ENCODE data around the gene GPHA2.

The GPHA2 gene

DNA sequence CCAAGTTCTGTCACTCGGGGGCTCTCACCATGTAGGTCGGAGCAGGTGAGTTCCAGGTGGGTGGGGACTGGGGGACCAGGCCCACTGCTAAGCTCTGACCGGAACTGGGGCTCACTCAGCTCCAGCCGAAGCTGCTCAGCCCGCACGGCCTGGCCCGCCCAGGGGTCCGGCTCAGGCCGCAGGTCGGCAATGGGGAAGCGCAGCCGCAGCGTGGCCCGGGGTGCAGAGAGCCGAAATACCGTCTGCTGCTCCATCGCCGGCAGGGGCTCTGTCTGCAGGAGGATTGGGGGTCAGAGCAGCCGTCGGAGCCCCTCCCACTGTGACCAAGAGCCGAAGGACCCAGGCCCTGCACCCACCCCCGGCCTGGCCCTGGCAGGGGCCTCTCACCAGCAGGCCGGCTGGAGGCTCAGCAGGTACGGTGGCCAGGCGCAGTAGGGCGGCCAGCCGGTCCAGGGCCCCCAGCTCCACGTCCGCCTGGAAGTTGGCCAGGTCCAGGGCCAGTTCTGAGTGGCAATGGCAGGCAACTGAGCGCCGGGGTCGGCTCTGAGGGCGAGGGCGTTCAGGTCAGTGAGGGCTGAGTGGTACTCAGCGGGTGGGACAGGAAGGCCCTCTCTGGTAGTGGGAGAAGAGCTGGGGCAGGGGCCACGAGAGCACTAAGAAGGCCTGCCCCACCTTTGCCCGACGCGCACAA, 25.9 kb downstream of the GPHA2 start:
- no peak for ATAC-seq

DNA sequence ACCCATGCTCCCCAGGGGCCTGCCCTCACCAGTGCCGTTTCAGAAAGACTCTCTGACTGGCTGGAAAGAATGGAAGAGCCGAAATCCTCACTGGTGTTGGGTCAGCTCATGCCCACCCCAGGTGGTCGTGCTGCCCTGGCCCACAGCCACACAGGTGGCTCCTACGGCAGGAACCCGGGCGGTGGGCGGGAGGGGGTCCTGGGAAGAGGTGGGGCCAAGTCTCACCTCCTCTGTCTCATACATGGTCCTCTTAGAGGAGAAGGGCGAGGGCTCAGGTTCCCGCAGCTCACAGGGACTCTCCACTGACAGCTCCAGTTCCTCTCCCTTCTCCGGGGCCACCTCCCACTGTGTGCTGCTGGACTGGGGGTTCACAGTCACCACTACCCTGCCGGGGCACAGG, 26.9 kb downstream of the GPHA2 start:
- no peak for ATAC-seq

DNA sequence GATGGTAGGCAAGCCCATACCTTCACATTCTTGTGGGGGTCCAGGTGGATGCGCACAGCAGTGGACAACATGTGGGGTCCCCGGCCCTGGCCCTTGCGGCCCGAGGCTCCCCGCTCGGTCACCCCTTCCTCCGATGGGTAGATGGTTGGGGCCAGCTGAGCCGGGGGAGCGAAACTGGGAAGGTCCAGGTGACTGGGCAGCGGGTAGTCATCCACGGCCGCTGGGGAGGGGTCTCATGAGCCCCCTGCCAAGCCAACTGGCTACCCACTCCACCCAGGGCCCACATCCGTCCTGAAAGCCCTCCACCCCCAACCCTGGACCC, 29.4 kb downstream of the GPHA2 start:
- ATAC-seq, result no peak

DNA sequence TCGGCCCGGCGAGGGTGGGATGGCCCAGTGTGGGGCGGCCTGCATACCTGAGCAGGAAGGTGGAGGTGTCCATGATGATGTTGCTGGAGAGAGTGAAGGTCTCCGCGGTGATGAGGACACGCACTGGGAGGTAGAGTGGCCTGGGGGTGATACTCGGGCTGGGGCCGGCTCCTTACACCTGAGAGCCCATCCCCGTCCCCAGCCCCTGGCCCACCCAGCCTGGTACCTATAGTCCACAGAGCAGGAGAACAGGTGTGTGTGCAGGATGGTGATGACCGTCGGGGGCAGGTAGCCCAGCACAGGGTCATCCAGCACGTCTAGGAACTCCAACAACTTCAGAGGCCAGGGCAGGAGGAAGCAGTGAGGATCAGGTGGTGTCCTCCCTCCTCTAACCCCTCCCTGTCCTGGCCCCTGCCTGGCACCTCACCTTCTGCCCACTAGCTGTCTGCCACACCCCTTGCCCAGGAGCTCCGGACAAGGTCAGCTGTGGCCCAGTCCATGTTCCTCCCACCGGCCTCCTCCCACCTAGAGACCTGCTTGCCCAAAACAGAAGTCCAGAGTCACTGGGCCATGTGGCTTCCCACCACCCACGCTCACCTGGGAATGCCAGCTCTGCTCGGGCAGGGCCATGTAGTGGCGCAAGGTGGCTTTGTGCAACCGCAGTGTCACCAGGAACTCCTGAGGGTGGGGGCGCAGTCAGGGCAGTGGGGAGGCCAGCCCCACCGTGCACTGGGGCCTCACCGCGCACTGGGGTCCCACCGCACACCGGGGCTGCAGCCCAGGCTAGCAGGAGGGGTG, 30.0 kb downstream of the GPHA2 start:
- no peak for ATAC-seq

DNA sequence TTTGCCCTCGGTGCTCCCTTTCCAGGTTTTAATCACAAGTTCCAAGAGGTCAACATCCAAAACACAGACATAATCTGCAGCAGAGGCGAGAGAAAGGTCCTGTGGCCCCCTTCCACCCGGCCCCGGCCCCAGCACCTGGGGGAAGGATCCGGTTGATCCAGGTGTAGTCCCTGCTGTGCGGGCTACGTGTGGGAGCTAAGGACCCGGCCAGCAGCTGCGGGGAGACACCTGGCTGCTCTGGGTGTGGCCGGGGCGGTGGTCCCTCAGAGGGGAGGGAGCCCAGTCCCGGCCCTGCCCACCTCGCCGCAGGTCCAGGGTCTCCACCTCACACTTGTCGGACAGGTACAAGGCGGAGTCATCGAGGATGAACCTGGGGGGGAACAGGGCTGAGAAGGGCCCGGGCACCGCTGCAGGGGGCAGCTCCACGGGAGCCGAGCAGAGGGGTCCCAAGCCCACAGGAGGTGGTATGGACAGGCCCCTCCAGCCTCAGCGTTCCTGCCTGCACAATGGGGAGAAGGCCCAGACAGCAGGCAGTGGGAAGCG, 32.3 kb downstream of the GPHA2 start:
- ATAC-seq, result no peak

DNA sequence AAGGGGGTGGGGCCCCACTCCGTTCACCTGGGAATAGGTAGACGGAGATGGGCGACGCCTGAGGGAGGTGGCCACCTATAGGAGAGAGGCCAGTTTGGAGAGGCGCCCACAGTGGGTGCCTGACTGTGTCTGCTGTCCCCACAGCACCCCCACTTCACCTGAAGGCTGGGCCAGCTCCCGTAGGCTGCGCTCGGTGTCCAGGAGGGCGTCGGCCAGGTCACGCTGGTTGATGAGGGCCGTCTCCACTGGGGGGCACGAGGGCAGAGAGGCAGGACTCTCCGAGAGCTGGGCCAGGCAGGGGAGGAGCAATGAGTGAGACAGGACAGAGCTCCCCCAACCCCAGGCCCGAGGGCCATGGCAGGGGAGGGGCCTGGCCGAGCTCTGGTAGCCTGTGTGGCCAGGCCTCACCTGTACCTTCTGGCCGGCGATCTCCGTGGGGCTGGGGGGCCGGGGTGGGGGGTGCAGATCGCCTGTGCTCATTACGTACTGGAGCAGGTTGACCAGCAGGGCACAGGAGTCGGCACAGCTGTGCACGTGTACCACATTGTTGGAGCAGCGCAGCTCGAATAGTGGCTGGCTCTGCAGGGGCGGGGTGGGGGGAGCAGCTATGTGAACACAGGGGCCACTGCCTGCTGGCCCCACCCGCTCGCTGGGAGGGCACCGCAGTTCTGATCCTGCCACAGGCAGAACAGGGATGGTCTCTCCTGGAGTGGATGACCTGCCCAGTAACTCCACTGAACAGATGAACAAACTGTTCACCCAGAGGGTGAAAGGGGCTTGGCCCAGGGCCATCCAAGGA, 33.4 kb downstream of the GPHA2 start:
- no peak for ATAC-seq

DNA sequence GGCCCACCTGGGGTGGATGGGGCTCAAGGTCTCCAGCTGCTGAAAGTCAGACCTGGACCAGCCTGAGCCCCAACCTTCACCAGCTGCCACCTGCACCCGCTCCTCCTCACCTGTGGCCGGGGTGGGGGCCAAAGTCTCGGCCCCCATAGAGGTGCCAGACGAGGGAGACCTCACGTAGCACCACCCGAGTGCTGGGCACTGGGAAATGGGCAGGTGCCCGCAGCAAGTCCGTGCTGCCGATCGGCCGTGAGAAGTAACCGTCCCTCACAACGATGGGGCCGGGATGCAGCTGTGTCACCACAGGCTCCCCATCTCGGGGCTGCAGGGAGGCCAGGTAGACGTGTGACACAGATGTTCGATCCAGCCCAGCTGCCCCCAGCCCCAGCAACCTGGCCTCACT, 34.9 kb downstream of the GPHA2 start:
- ATAC-seq, result no peak

DNA sequence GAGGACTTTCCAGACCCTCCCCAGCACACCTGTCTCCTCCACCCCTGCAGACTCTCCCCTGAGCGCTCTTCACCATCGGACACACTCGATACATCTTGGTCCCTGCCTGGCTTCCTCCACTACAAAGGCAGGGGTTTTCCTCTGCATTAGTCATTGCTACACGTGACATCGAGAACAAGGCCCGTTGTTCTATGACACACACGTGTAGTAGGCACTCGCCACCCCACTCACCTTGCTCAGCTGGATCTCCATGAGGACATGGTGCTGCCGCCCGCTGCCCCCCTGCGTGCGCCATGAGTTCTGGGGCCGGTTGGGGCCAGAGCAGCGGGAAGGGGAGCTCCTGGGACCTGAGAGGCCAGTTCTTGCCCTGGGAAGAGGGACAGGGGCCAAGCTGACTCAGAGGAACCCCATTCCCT, 35.4 kb downstream of the GPHA2 start:
- peak; percentile 100 for ATAC-seq

DNA sequence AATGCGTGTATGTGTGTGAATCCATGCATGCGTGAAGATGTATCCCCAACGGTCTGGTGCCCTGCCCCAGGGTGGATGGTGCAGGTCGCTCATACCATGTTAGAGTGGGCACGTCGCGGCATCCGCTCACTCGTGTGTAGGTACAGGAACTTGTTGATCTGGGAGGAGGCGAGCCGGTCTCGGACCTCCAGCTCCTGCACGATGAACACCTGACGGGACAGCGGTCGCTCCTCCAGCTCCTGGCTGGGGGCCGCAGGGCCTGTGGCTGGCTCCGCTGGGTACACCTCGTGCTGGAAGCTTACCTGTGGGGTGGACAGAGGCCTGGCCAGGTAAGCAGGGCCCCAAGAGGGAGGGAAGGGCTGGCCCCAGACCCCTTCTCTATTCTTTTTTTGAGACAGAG, 37.2 kb downstream of the GPHA2 start:
- no peak for ATAC-seq

DNA sequence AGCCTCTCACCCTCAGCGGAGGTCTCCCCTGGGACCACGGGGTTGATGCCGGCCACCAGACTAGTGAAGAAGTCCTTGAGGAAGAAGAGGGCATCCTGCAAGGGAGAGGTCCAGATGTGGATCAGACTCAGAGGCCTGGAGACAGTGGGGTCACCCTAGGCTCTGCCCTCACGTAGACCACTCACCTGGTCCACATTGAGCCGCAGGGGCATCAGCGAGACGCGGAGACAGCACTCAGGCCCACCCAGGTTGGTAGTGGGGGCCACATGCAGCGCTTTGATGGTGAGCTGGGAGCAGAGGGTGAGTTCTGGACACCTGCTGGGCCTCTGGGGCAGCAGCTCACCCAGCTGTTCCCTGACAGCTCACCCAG, 37.6 kb downstream of the GPHA2 start:
- no peak for ATAC-seq

DNA sequence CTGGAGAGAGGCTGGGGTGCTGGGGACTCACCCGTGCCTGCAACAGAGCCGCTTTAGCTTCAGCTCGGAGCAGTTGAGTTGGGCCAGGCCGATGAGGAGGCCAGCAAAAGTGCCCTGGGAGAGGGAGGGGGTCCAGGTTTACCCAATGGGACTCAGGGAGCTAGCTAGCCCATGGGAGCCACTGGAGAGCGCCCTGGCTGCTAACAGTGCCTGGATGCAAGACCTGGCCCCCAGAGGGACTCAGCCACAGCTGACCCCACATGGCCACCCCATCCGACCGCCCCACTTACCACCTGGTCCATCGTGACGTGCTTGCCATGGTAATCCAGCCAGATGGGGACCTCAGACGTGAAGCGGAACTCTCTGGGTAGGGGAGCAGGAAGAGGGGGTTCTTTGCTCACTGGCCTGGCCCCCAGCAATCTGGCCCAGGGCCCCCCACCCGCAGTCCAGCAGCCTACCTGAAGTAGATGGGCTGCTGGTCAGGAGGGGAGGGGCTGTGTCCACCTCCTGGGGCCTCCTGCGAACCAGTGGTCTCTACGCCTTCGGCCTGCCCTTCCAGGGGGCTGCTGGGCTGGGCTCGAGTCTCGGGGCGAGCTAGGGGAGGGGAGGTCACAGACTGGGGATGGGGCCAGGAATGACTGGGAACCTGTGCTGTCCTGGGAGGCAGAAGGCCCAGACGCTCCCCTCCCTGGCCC, 38.2 kb downstream of the GPHA2 start:
- ATAC-seq, result no peak

DNA sequence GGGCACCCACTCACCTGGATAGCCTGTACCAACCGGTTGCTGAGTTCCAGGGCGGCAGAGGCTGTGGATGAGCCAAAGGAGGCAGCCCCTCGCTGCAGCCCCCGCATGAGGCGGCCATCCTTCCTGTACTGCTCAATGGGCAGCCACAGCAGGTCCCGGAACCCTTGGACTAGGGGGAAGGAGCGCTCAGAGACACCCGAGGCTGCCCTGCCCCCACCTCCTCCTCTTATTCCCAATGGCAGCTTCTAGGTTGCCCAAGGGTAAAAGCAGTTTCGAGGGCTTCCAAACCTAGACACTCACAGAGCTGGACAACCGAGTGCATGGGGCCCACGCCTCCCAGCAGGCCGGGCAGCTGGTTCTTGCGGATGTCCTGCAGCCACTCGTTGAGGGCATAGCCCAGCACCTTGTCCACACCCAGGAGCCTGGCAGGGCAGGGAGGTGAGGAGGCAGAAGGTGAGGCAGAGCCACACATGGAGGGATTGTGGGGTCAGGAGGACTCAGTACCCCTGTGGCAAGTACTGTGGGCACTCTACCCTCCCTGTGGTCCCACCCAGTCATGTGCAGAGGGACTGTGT, 39.2 kb downstream of the GPHA2 start:
- no peak for ATAC-seq

DNA sequence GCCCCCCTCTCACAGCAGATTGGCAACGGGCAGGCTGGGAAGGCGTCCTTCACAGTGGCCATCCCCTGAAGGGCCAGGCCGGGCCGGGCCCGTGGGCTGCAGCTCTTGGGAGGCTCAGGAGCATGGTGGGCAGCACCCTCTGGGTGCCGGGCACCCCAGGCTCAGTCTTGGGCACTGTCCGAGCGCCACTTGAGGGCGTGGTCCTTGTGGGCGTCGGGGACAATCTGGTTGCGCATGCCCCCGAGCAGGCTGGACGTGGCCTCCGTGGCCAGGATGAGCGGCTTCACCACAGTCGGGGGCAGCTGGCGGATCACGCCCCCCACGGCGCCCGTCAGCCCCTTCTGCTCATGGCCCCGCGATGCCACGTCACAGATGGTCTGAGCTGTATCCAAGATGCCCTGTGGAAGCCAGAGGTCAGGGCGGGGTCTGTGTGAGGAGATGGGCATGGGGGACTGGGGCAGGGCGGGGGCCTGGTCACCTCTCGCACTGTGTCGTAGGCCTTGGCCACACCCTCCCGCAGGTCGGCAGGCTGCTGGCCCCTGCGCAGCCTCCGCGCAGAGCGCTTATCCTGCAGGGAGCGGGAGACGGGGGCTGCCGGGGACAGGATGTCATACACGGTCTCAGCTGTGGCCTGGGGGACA, 40.8 kb downstream of the GPHA2 start:
- ATAC-seq, result no peak

DNA sequence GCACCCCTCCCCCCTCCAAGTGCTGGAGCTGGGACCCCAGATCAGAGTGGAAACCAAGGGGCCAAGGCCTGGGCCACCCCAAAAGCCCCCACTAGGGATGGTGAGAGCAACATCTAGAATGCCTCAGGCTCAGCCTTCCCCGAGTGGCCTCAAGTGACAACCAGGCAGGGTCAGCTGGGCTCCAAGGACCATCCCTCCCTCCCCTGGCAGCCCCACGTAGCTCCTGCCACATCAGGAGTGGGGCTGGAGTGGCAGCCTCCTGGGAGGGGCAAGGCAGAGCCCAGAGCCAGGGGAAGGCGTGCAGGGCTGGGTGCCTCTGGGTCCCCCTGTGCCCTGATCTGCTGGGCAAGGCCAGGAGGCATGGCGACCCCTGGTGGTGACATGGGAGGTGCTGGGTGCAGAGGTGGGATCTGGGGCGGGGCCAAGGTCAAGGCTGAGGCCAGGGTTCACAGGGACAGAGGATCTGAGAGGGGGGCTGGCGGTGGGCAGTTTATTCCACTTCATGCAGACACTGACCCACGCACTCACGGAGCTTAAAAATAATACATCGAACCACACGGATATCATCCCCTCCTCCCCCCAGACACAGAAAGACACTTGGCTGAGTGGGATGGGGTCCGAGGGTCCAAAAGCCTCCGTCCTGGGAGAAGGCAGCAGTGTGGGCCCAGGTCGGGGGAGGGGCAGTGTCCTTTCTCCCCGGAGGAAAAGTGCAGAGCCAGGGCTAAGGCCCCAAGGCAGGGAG, 41.5 kb downstream of the GPHA2 start:
- peak; percentile 98 to 99 for ATAC-seq

DNA sequence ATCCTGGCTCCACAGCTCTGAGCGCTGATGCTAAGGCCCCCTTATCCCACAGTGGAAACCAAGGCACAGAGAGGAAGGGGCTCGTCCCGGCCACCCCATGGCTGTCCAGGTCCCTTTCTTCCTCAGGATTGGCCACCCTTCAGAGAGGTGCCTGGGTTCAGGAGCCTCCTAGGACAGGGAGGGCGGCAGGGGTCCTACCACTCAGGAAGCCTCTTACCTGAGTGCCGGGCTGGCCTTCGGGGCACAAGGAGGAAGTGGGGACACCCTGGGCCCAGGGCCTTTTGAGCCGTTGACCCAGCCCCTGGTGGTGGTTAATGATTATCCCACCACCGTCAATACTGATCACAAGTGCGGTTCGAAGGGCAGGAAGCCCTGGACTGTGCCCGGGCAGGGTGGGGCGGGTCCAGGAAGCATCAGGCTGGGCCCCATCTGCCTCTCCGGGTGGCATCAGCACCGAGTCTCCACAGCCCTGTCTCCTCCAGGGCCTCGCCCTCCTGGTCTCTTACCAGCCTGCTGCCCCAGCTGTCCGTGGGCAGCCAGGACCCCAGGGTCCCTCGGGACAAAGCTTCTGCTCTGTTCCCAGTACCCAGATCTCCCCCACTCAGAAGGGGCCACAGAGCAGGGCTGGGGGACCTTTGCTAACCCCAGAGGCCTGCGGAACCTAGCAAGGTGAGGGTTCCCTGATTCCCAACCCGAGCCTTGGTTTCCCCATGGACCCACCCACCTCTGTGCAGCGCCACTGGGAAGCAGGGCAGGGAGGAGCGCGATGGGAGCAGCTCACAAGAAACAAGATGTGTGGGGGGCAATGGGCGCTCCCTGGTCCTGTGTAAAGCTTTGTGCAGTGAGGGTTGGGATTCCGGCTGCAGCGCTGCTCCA, 42.3 kb downstream of the GPHA2 start:
- ATAC-seq, result no peak

DNA sequence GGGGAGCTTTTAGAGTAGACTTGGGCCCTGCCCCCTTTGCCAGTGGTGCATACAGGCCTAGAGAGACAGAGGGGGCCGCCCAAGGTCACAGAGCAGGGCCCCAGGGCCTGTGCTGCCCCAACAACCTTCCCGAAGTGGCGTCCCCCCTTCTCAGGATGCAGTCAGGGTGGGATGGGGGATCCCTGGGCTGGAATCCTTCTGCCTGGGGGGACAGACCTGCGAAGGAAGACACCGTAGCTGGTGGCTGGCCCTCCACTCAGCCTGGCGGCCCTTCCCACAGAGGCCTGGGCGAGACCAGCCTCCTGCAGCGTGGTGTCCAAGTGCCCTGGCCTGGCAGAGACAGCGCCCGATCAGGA, 42.9 kb downstream of the GPHA2 start:
- ATAC-seq, result no peak

DNA sequence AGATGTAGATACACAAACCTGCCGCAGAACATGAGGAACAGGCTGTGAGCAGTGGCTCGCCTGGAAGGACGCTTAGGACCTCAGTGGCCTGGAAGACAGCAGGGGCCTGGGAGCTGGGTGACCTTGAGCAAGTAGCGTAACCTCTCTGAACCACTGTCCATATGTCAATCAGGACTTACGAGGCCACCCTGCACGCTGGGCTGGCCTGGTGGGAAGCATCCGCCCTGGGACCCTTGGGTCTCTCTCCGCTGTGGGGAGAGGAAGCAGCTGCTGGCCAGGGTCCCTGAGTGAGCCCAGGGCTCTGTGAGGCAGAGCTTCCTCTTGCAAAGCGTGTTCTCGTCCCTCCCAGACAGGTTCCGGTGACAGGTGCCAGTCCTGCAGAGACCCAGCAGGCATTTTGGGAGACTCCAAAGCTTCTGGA, 43.3 kb downstream of the GPHA2 start:
- no peak for ATAC-seq

DNA sequence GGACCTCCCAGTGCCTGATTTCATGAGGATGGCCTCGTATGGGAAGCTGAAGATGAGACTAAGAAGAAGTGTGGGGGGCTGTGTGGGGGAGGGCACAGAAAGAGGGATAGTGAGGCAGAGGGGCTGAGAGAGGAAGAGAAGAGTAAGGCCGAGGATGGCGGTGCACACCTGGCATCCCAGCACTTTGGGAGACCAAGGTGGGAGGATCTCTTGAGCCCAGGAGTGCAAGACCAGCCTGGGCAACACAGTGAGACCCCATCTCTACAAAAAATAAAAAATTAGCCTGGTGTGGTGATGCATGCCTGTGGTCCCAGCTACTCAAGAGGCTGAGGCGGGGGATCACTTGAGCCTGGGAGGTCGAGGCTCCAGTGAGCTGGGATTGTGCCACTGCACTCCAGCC, 43.8 kb downstream of the GPHA2 start:
- no peak for ATAC-seq

DNA sequence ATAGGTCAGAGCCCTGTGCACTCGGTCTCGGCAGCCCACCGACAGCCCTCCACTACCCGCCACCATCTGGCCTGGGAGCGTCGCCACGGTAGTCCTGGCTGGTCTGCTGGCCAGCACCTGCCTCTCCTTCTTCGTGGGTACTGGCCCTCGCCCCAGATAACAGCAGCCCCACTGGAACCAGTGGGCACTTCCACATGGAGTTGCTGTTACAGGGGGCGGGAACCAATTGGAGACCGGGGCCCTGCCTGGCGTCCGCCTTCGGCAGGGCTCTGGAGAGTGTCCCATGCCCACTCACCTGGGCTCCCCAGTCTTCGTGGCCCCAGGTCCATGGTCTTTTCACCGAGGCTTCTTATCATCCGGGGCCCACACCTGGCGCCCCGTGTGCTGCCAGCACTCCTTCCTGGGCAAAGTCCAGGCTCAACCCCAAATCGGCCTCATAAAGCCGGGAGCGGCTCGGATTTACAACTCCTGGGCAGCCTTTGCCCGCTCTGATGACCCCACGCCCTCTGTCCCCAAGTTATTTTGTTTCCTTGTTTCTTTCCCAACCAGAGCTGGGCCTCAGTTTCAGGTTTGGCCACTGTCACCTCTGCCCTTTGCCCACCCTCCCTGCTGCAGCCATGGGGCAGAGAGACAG, 44.4 kb downstream of the GPHA2 start:
- ATAC-seq, result no peak

DNA sequence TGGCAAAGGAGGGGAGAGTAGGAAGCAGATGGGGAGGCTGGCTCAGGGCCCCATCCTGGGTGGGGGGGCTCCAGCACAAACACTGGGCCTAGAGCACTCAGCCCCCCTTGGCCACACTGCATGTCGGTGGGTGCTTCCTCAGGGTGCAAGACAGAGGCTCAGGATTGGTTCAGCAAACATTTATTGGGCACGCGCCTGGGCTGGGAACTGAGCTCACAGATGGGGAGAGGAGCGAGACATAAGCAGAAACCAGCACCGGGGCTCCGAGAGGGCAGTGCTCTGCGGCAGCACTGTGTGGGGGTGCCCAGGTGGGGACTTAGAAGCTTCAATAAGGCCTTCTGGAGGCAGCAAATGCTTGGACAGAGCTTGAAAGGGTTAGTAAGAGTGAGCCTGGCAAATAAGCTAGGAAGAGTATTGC, 45.2 kb downstream of the GPHA2 start:
- no peak for ATAC-seq

Measured in activated CD4-positive, CD25-positive, alpha-beta regulatory T cell treated with anti-CD3 and anti-CD28 coated beads, Interleukin-2, amount 50 U/mL, for 24 hours (primary cell).